ENCODE measurements around the gene GNG10. TPM values are rescaled to one million over a fixed set of nuclear protein-coding genes. Genes with fewer than 3 reads are reported as not detected.

The GNG10 gene
- total and polyA plus RNA-seq, 2 experiments from 2014 or later = 23.4 to 59.9 TPM

GRCh38 chr9:111657051-111657450 is 4.4 kb upstream of the GNG10 start:
- no peaks in the 10 kb centered on the region for H3K27me3 ChIP-seq
- no peak for DNase-seq (ENCODE audit: low read depth in 1 of 2, low spot score in 1 of 2)
- no peak for TF ChIP-seq CTCF (IDR thresholded peaks at IDR 0.05; ENCODE audit: low read depth, low read length)
- H3K27ac ChIP-seq = no peak overlapping the region
- H3K9me3 ChIP-seq (ENCODE audit: low read depth) = no peaks in the 10 kb centered on the region
- no peaks in the 10 kb centered on the region for H3K4me1 ChIP-seq (ENCODE audit: low read depth)
- no peak overlapping the region for H3K4me3 ChIP-seq
- peaks cover 7% of the 10 kb centered on the region for H3K36me3 ChIP-seq

GRCh38 chr9:111658943-111659342 is 2.5 kb upstream of the GNG10 start:
- TF ChIP-seq CTCF (IDR thresholded peaks at IDR 0.05; ENCODE audit: low read depth, low read length) = no peak
- Histone ChIP-seq H3K4me1 (ENCODE audit: low read depth) (peaks cover 6% of the 10 kb centered on the region), H3K9me3 (ENCODE audit: low read depth) (no peaks in the 10 kb centered on the region), H3K27ac (no peak overlapping the region), H3K36me3 (no peaks in the 10 kb centered on the region), H3K4me3 (no peak overlapping the region), H3K27me3 (no peaks in the 10 kb centered on the region)
- DNase-seq (ENCODE audit: low read depth in 1 of 2, low spot score in 1 of 2) = no peak

- no peaks in the 10 kb centered on the region for H3K27me3 ChIP-seq
- no peak overlapping the region for H3K27ac ChIP-seq
- H3K9me3 ChIP-seq (ENCODE audit: low read depth) = no peaks in the 10 kb centered on the region
- no peak overlapping the region for H3K4me3 ChIP-seq
- no peaks in the 10 kb centered on the region for H3K36me3 ChIP-seq
- peaks cover 6% of the 10 kb centered on the region for H3K4me1 ChIP-seq (ENCODE audit: low read depth)
- TF ChIP-seq CTCF (IDR thresholded peaks at IDR 0.05; ENCODE audit: low read depth, low read length) = no peak
- no peak for DNase-seq (ENCODE audit: low read depth in 1 of 2, low spot score in 1 of 2)
These were observed 1.7 kb upstream of the GNG10 start for GRCh38 chr9:111659691-111660090.

GRCh38 chr9:111661802-111662521 is 557 bp downstream of the GNG10 start:
- Histone ChIP-seq H3K4me3 (peak overlapping the region; percentile 85), H3K36me3 (peaks cover 3% of the 10 kb centered on the region), H3K27me3 (no peaks in the 10 kb centered on the region), H3K9me3 (ENCODE audit: low read depth) (no peaks in the 10 kb centered on the region), H3K4me1 (ENCODE audit: low read depth) (peaks cover 6% of the 10 kb centered on the region), H3K27ac (peak overlapping the region; percentile 80)
- DNase-seq (ENCODE audit: low read depth in 1 of 2, low spot score in 1 of 2) = peak; percentile 37 to 56
- TF ChIP-seq CTCF (IDR thresholded peaks at IDR 0.05; ENCODE audit: low read depth, low read length) = no peak

- Histone ChIP-seq H3K4me1 (ENCODE audit: low read depth) (peaks cover 6% of the 10 kb centered on the region), H3K9me3 (ENCODE audit: low read depth) (no peaks in the 10 kb centered on the region), H3K27ac (no peak overlapping the region), H3K4me3 (peak overlapping the region; percentile 85), H3K27me3 (no peaks in the 10 kb centered on the region), H3K36me3 (peaks cover 3% of the 10 kb centered on the region)
- TF ChIP-seq CTCF (IDR thresholded peaks at IDR 0.05; ENCODE audit: low read depth, low read length) = no peak
- peak; percentile 5 to 22 for DNase-seq (ENCODE audit: low read depth in 1 of 2, low spot score in 1 of 2)
These were observed 1.3 kb downstream of the GNG10 start for GRCh38 chr9:111662576-111663300.

Measured in cardiac muscle cell (in vitro differentiated cells and primary cell).